K562 (cell line): ENCODE results near the gene ACTN4. TPM values are rescaled to one million over a fixed set of nuclear protein-coding genes. Genes with fewer than 3 reads are reported as not detected.

Experiments used
- ATAC-seq: fragments of 200-7000 bp; cut with Tn5 transposase; 3 replicates; pipeline ENCODE4 v1.9.1; 2020; ENCODE audit warnings: moderate library complexity
- BruUV-seq: library from RNA; stranded (reverse); fragments of 400-500 nt; replicated peaks from 2 replicates; lab custom pipeline; 2021; lab: Mats Ljungman, UMichigan
- CTCF ChIA-PET: fragments of 300-600 bp; formaldehyde crosslinking; extraction: SDS; loops from one replicate; lab custom pipeline; 2021; ENCODE audit warnings: low intra/inter-chr PET ratio; lab: Yijun Ruan, JAX
- POLR2A ChIA-PET: fragments of 300-600, 350-650 bp; sonication (Branson Sonifier 250); formaldehyde crosslinking; extraction: SDS; loops from one replicate; lab custom pipeline; 2021; ENCODE audit warnings: antibody characterized with exemption, inconsistent platforms; lab: Yijun Ruan, JAX
- DNase-seq, 4 experiments: peaks; one replicate each; pipeline versions ENCODE4 v3.0.0 to v3.0.0-alpha.2; 2011 to 2018; ENCODE audit warnings: low spot score in 3 of 4, mixed read lengths in 3 of 4; ENCODE audit errors: extremely low read depth in 1 of 4
- FAIRE-seq: peaks from 2 replicates; lab custom pipeline; 2011; peaks lifted over from hg19 to GRCh38; lab: Jason Lieb, UNC
- H2AFZ ChIP-seq: 2 replicates; pipeline ENCODE4 v1.6.0; 2011; ENCODE audit warnings: low read depth, low read length, control low read depth, inconsistent platforms
- H3K27ac ChIP-seq: fragments of 200-600 bp; 3 replicates; pipeline ENCODE4 v1.8.0; 2011; ENCODE audit warnings: low read depth, mild to moderate bottlenecking, control low read depth, inconsistent platforms, low read length, moderate library complexity, mixed read lengths; ENCODE audit errors: extremely low read depth
- H3K27me3 ChIP-seq, 2 experiments: fragments of 300-600 bp in 1 of 2; 2 replicates in 1 of 2; 3 replicates in 1 of 2; pipeline versions ENCODE4 v1.6.0 to v1.8.0; 2011; ENCODE audit warnings: inconsistent platforms in 2 of 2, low read length in 2 of 2, mild to moderate bottlenecking in 1 of 2, mixed read lengths in 1 of 2, moderate library complexity in 1 of 2; ENCODE audit not compliant: control insufficient read depth in 2 of 2, insufficient read depth in 2 of 2
- H3K36me3 ChIP-seq: fragments of 300-600 bp; 3 replicates; pipeline ENCODE4 v1.8.0; 2011; ENCODE audit warnings: mild to moderate bottlenecking, low read length, inconsistent platforms; ENCODE audit not compliant: control insufficient read depth, insufficient read depth
- H3K4me1 ChIP-seq, 2 experiments: fragments of 200-600 bp in 1 of 2; replicated peaks in 1 of 2; 2 replicates in 1 of 2; 3 replicates in 1 of 2; pipeline versions ENCODE4 v1.5.1 to v1.8.0; 2011; ENCODE audit warnings: inconsistent platforms in 2 of 2, low read length in 2 of 2, mild to moderate bottlenecking in 1 of 2, mixed read lengths in 1 of 2, moderate library complexity in 1 of 2; ENCODE audit not compliant: control insufficient read depth in 2 of 2, insufficient read depth in 2 of 2
- H3K4me2 ChIP-seq: 2 replicates; pipeline ENCODE4 v1.6.1; 2011; ENCODE audit warnings: low read length, control low read depth, inconsistent platforms, mixed read lengths; ENCODE audit not compliant: insufficient read depth
- H3K4me3 ChIP-seq: fragments of 200-600 bp; sonication (generic), shearing (Covaris generic); 2 replicates; pipeline ENCODE4 v1.5.1; 2016; ENCODE audit warnings: control low read depth, inconsistent platforms
- H3K79me2 ChIP-seq: fragments of 200-600 bp; 3 replicates; pipeline ENCODE4 v1.8.0; 2011; ENCODE audit warnings: low read length, inconsistent platforms; ENCODE audit not compliant: control insufficient read depth, insufficient read depth
- H3K9ac ChIP-seq, 2 experiments: 2 replicates each; pipeline versions ENCODE4 v1.6.0 to v1.6.1; 2011; ENCODE audit warnings: low read depth in 2 of 2, low read length in 2 of 2, control low read depth in 1 of 2, inconsistent platforms in 1 of 2, mild to moderate bottlenecking in 1 of 2, mixed read lengths in 1 of 2; ENCODE audit not compliant: insufficient read depth in 1 of 2
- H3K9me1 ChIP-seq: one replicate; pipeline ENCODE4 v1.6.0; 2011; ENCODE audit warnings: inconsistent platforms, mild to moderate bottlenecking, low read length, moderate library complexity; ENCODE audit not compliant: control insufficient read depth, insufficient read depth
- H3K9me3 ChIP-seq: replicated peaks from 2 replicates; pipeline ENCODE4 v1.5.1; 2011; ENCODE audit warnings: low read depth, low read length, inconsistent platforms; ENCODE audit not compliant: control insufficient read depth, insufficient read depth
- H4K20me1 ChIP-seq: replicated peaks from 2 replicates; pipeline ENCODE4 v1.6.1; 2011; ENCODE audit warnings: low read length, inconsistent platforms, mixed read lengths; ENCODE audit not compliant: control insufficient read depth, insufficient read depth
- ATF3 ChIP-seq, 2 experiments: fragments of 450-650 bp in 1 of 2; sonication (generic) in 1 of 2; formaldehyde crosslinking in 1 of 2; IDR thresholded peaks in 1 of 2; conservative IDR thresholded peaks in 1 of 2; 2 replicates each; pipeline versions ENCODE4 v1.6.1 to v1.8.1; 2016 to 2023; ENCODE audit warnings: mild to moderate bottlenecking in 2 of 2, moderate library complexity in 2 of 2, inconsistent platforms in 1 of 2, missing genetic modification reagents in 1 of 2
- CHD1 ChIP-seq: fragments of 200-600 bp; sonication (generic); IDR thresholded peaks from one replicate; pipeline ENCODE4 v1.6.1; 2012; ENCODE audit warnings: mild to moderate bottlenecking, moderate library complexity, low read length, inconsistent platforms
- CUX1 ChIP-seq: fragments of 200-800 bp; sonication (Bioruptor generic); IDR thresholded peaks from 2 replicates; pipeline ENCODE4 v1.6.1; 2016; ENCODE audit warnings: missing genetic modification characterization, missing compliant biosample characterization
- HNRNPL ChIP-seq: fragments of 200-400 bp; formaldehyde crosslinking; IDR thresholded peaks from 2 replicates; pipeline ENCODE4 v1.6.1; 2017; ENCODE audit warnings: low read depth, mild to moderate bottlenecking, low read length
- PTBP1 ChIP-seq: fragments of 200-400 bp; formaldehyde crosslinking; IDR thresholded peaks from 2 replicates; pipeline ENCODE4 v1.6.1; 2017; ENCODE audit warnings: low read depth, low read length
- THAP7 ChIP-seq: fragments of 250-450 bp; sonication (Bioruptor Pico); IDR thresholded peaks from 2 replicates; pipeline ENCODE4 v1.5.0; 2021
- THRB ChIP-seq: fragments of 450-650 bp; formaldehyde crosslinking; conservative IDR thresholded peaks from 2 replicates; pipeline ENCODE4 v1.4.0; 2022; ENCODE audit warnings: mild to moderate bottlenecking, missing genetic modification characterization
- ZNF511 ChIP-seq: sonication (generic); formaldehyde crosslinking; IDR thresholded peaks from 2 replicates; pipeline ENCODE4 v1.8.0; 2022; ENCODE audit warnings: mild to moderate bottlenecking, missing genetic modification reagents
- WGBS: fragments of 100-300 bp; shearing (Covaris generic); methylation state at CpG from one replicate; pipeline ENCODE4 v1.1.6; 2016; ENCODE audit warnings: low coverage, mixed read lengths; ENCODE audit not compliant: insufficient coverage; ENCODE audit errors: missing lambda C conversion rate; 5-methylcytosine and 5-hydroxymethylcytosine counted together
- in situ Hi-C: fragments of 300-500 bp; cut with MboI; formaldehyde crosslinking; loops from 4 replicates; pipeline ENCODE4 v1.15.0; 2018; ENCODE audit warnings: inconsistent platforms, mixed read lengths
- intact Hi-C: fragments of 100-400 bp; cut with micrococcal nuclease; formaldehyde crosslinking; loops from 2 replicates; pipeline ENCODE4 v1.14.2; 2022
- polyA plus RNA-seq, 8 experiments: library from polyadenylated mRNA; depleted of rRNA in 4 of 8; stranded (reverse) in 5 of 8; unstranded in 3 of 8; fragments of >200 nt; fragmentation: Nextera tagmentation in 2 of 8; fragmentation: Illumina TruSeq in 1 of 8; extraction: Ambion mirVana in 2 of 8; extraction: Trizol in 1 of 8; gene quantifications; 2 replicates each; pipeline versions ENCODE4 v1.2.1 to v1.2.3, GENCODE V29; 2011 to 2014; ENCODE audit warnings: inconsistent platforms in 1 of 8, missing spikeins in 1 of 8
- total RNA-seq, 7 experiments: library from RNA; depleted of rRNA in 6 of 7; stranded (reverse); fragments of >200 nt in 6 of 7; fragmentation: Illumina TruSeq in 2 of 7; extraction: Trizol in 2 of 7; gene quantifications; 2 replicates each; pipeline versions ENCODE4 v1.2.1 to v1.2.3, GENCODE V29; 2011 to 2021; ENCODE audit warnings: low replicate concordance in 1 of 7

ACTN4 gene
- total and polyA plus RNA-seq, 9 of the 15 experiments (the other 6 are each of a cell fraction or from before 2014, with no cell fraction given): 3.1 to 385 (median 125) TPM

- Histone ChIP-seq H3K9me1 (no peaks in the 10 kb centered on the region), H4K20me1 (no peaks in the 10 kb centered on the region), H3K27me3 (no peaks in the 10 kb centered on the region), H3K9me3 (no peaks in the 10 kb centered on the region), H3K36me3 (no peaks in the 10 kb centered on the region), H3K27ac (no peak overlapping the region), H3K9ac (no peak overlapping the region), H3K4me2 (no peak overlapping the region), H3K4me3 (no peak overlapping the region), H3K4me1 (peaks cover 0 to 9% of the 10 kb centered on the region in 2 experiments; a peak in 2 of 5 replicates), H2AFZ (no peak overlapping the region), H3K79me2 (no peaks in the 10 kb centered on the region)
- ChIA-PET POLR2A (interaction anchor here (0.6 kb wide), 1 partner anchor 26 kb away, joined by 3 read pairs; no protein-coding TSS in a partner anchor), CTCF (no interaction called here)
- intact Hi-C loops (no loop called here), in situ Hi-C loops (no loop called here)
- BruUV-seq: no TSS peak
- FAIRE-seq: no peak
- WGBS: 33% methylated on average over 10 of the region's 10 CpGs
- no peak for ATAC-seq
- no peak for DNase-seq
- TF ChIP-seq CUX1 (CRISPR knock-in tag) (no peak), HNRNPL (no peak), CHD1 (no peak), THRB (CRISPR knock-in tag) (no peak), PTBP1 (no peak), ATF3 (IDR thresholded peaks at IDR 0.05) (no peak), ATF3 (CRISPR knock-in tag; conservative IDR thresholded peaks at IDR 0.05) (no peak), ZNF511 (no peak), THAP7 (CRISPR knock-in tag) (no peak)
Observed at GRCh38 chr19:38766276-38767047, 119.0 kb downstream of the ACTN4 start.
